Stimulated activated CD8-positive, alpha-beta memory T cell treated with anti-CD3 and anti-CD28 coated beads, Interleukin-7, amount 100 ng/mL, for 4 hours (primary cell): ENCODE measurements around the gene MEIS2.

Experiments
- DNase-seq, 2 donors: peaks; one replicate each; pipeline ENCODE4 v3.0.0-alpha.2; 2020; ENCODE audit warnings: low read depth in 2 of 2

The MEIS2 gene

GRCh38 chr15:36879568-36880222 is 220.7 kb downstream of the MEIS2 start:
- no peak for DNase-seq

- DNase-seq: no peak
These were observed 221.6 kb downstream of the MEIS2 start for GRCh38 chr15:36878684-36879262.

GRCh38 chr15:36877796-36878683 is 222.3 kb downstream of the MEIS2 start:
- no peak for DNase-seq

- DNase-seq: no peak
These were observed 223.1 kb downstream of the MEIS2 start for GRCh38 chr15:36877294-36877693.

- DNase-seq: no peak
These were observed 224.5 kb downstream of the MEIS2 start for GRCh38 chr15:36875740-36876334.

- no peak for DNase-seq
These were observed 225.4 kb downstream of the MEIS2 start for GRCh38 chr15:36874930-36875329.

- no peak for DNase-seq
These were observed 232.9 kb downstream of the MEIS2 start for GRCh38 chr15:36867436-36867835.

GRCh38 chr15:36866896-36867295 is 233.5 kb downstream of the MEIS2 start:
- DNase-seq: no peak

GRCh38 chr15:36863570-36863969 is 236.8 kb downstream of the MEIS2 start:
- no peak for DNase-seq

- no peak for DNase-seq
These were observed 239.6 kb downstream of the MEIS2 start for GRCh38 chr15:36860792-36861191.

- no peak for DNase-seq
These were observed 241.9 kb downstream of the MEIS2 start for GRCh38 chr15:36858423-36858822.

GRCh38 chr15:36856339-36856973 is 243.9 kb downstream of the MEIS2 start:
- DNase-seq: no peak

- DNase-seq: no peak
These were observed 249.5 kb downstream of the MEIS2 start for GRCh38 chr15:36850864-36851263.

GRCh38 chr15:36845270-36845669 is 255.1 kb downstream of the MEIS2 start:
- DNase-seq: no peak

- no peak for DNase-seq
These were observed 255.8 kb downstream of the MEIS2 start for GRCh38 chr15:36844534-36844998.

- no peak for DNase-seq
These were observed 256.5 kb downstream of the MEIS2 start for GRCh38 chr15:36843822-36844221.

- no peak for DNase-seq
These were observed 259.2 kb downstream of the MEIS2 start for GRCh38 chr15:36841193-36841592.
